Measurements from ENCODE around the gene PRSS27. TPM values are rescaled to one million over a fixed set of nuclear protein-coding genes. Genes with fewer than 3 reads are reported as not detected.
"Not testable (repeated sequence)": the region's sequence is repeated elsewhere in the genome, so short reads cannot be mapped to it uniquely, and the experiment has no call there.

The PRSS27 gene
- total RNA-seq, 2 experiments from 2014 or later = 1.6 to 1.8 TPM

GRCh38 chr16:2737238-2737605 is 17.2 kb upstream of the PRSS27 start:
- no peaks in the 10 kb centered on the region for H3K27me3 Mint-ChIP-seq
- peaks cover 6% of the 10 kb centered on the region for H3K4me1 Mint-ChIP-seq
- no peak overlapping the region for H3K27ac Mint-ChIP-seq
- CTCF ChIA-PET = no interaction called here
- no peak for DNase-seq
- H3K36me3 Mint-ChIP-seq (ENCODE audit: low read depth) = no peaks in the 10 kb centered on the region
- H3K9me3 Mint-ChIP-seq = no peaks in the 10 kb centered on the region
- no peak overlapping the region for H3K4me3 Mint-ChIP-seq
- POLR2A ChIA-PET = interaction anchor here (1.1 kb wide), 1 partner anchor 21 kb away, joined by 3 read pairs; no protein-coding TSS in a partner anchor

- ChIA-PET POLR2A (interaction anchor here (1.1 kb wide), 1 partner anchor 20 kb away, joined by 3 read pairs; no protein-coding TSS in a partner anchor), CTCF (no interaction called here)
- Mint-ChIP-seq H3K4me3 (no peak overlapping the region), H3K36me3 (ENCODE audit: low read depth) (no peaks in the 10 kb centered on the region), H3K9me3 (no peaks in the 10 kb centered on the region), H3K27ac (no peak overlapping the region), H3K27me3 (no peaks in the 10 kb centered on the region), H3K4me1 (peaks cover 6% of the 10 kb centered on the region)
- DNase-seq = no peak
These were observed 16.6 kb upstream of the PRSS27 start for GRCh38 chr16:2736476-2737237.

GRCh38 chr16:2734844-2735515 is 15.0 kb upstream of the PRSS27 start:
- Mint-ChIP-seq H3K27ac (no peak overlapping the region), H3K4me3 (no peak overlapping the region), H3K36me3 (ENCODE audit: low read depth) (no peaks in the 10 kb centered on the region), H3K9me3 (no peaks in the 10 kb centered on the region), H3K27me3 (peaks cover 3% of the 10 kb centered on the region), H3K4me1 (peaks cover 6% of the 10 kb centered on the region)
- DNase-seq = no peak
- CTCF ChIA-PET = no interaction called here
- POLR2A ChIA-PET = no interaction called here

GRCh38 chr16:2728034-2728433 is 8.0 kb upstream of the PRSS27 start:
- Mint-ChIP-seq H3K27me3 (peaks cover 15% of the 10 kb centered on the region), H3K36me3 (ENCODE audit: low read depth) (no peaks in the 10 kb centered on the region), H3K4me3 (no peak overlapping the region), H3K9me3 (no peaks in the 10 kb centered on the region), H3K27ac (no peak overlapping the region), H3K4me1 (peaks cover 3% of the 10 kb centered on the region)
- ChIA-PET CTCF (no interaction called here), POLR2A (no interaction called here)
- DNase-seq = no peak

- ChIA-PET POLR2A (interaction anchor here (0.8 kb wide), 1 partner anchor 24 kb away, joined by 3 read pairs; no protein-coding TSS in a partner anchor), CTCF (no interaction called here)
- Mint-ChIP-seq H3K4me3 (no peak overlapping the region), H3K4me1 (peaks cover 5% of the 10 kb centered on the region), H3K27ac (no peak overlapping the region), H3K9me3 (no peaks in the 10 kb centered on the region), H3K36me3 (ENCODE audit: low read depth) (no peaks in the 10 kb centered on the region), H3K27me3 (peaks cover 16% of the 10 kb centered on the region)
- DNase-seq = no peak
These were observed 6.9 kb upstream of the PRSS27 start for GRCh38 chr16:2726923-2727322.

- no peak overlapping the region for H3K4me3 Mint-ChIP-seq
- H3K27ac Mint-ChIP-seq = no peak overlapping the region
- H3K4me1 Mint-ChIP-seq = peaks cover 7% of the 10 kb centered on the region
- ChIA-PET POLR2A (no interaction called here), CTCF (no interaction called here)
- peaks cover 12% of the 10 kb centered on the region for H3K27me3 Mint-ChIP-seq
- H3K9me3 Mint-ChIP-seq = no peaks in the 10 kb centered on the region
- DNase-seq = no peak
- no peaks in the 10 kb centered on the region for H3K36me3 Mint-ChIP-seq (ENCODE audit: low read depth)
These were observed 4.9 kb upstream of the PRSS27 start for GRCh38 chr16:2724816-2725348.

- no peak overlapping the region for H3K27ac Mint-ChIP-seq
- CTCF ChIA-PET = no interaction called here
- peaks cover 7% of the 10 kb centered on the region for H3K4me1 Mint-ChIP-seq
- POLR2A ChIA-PET = no interaction called here
- H3K36me3 Mint-ChIP-seq (ENCODE audit: low read depth) = no peaks in the 10 kb centered on the region
- H3K4me3 Mint-ChIP-seq = no peak overlapping the region
- no peaks in the 10 kb centered on the region for H3K9me3 Mint-ChIP-seq
- no peak for DNase-seq
- peaks cover 12% of the 10 kb centered on the region for H3K27me3 Mint-ChIP-seq
These were observed 4.2 kb upstream of the PRSS27 start for GRCh38 chr16:2724088-2724676.

GRCh38 chr16:2721634-2722173 is 1.7 kb upstream of the PRSS27 start:
- POLR2A ChIA-PET; H3K36me3 Mint-ChIP-seq (ENCODE audit: low read depth); DNase-seq; H3K4me1 Mint-ChIP-seq; H3K9me3 Mint-ChIP-seq: not testable (repeated sequence)
- CTCF ChIA-PET = interaction anchor here (0.7 to 0.9 kb wide), 2 partner anchors 21 to 206 kb away, joined by 4 to 5 read pairs; no protein-coding TSS in a partner anchor
- Mint-ChIP-seq H3K27me3 (peaks cover 12% of the 10 kb centered on the region), H3K4me3 (peak overlapping the region; percentile 75), H3K27ac (peak overlapping the region; percentile 45)

GRCh38 chr16:2720719-2721633 is 952 bp upstream of the PRSS27 start:
- peak overlapping the region; percentile 84 for H3K27ac Mint-ChIP-seq
- H3K27me3 Mint-ChIP-seq = peaks cover 12% of the 10 kb centered on the region
- H3K36me3 Mint-ChIP-seq (ENCODE audit: low read depth) = no peaks in the 10 kb centered on the region
- peak overlapping the region; percentile 75 for H3K4me3 Mint-ChIP-seq
- peak; percentile 92 for DNase-seq
- peaks cover 9% of the 10 kb centered on the region for H3K4me1 Mint-ChIP-seq
- ChIA-PET POLR2A (interaction anchor here (0.6 to 1.3 kb wide), 2 partner anchors 31 to 58 kb away, joined by 3 to 6 read pairs; partner anchors contain the start of gene SRRM2), CTCF (interaction anchor here (0.6 to 1.3 kb wide), 3 partner anchors 20 to 246 kb away, joined by 3 to 5 read pairs (median 3); partner anchors contain the start of genes KCTD5 and TBC1D24)
- no peaks in the 10 kb centered on the region for H3K9me3 Mint-ChIP-seq

GRCh38 chr16:2719328-2720063 is 528 bp downstream of the PRSS27 start:
- DNase-seq = no peak
- CTCF ChIA-PET = interaction anchor here (1.3 kb wide), 1 partner anchor 37 kb away, joined by 3 read pairs; the partner anchor contains the start of gene KCTD5
- Mint-ChIP-seq H3K4me1 (peaks cover 13% of the 10 kb centered on the region), H3K4me3 (peak overlapping the region; percentile 35), H3K9me3 (no peaks in the 10 kb centered on the region), H3K27ac (no peak overlapping the region), H3K36me3 (ENCODE audit: low read depth) (no peaks in the 10 kb centered on the region), H3K27me3 (peaks cover 11% of the 10 kb centered on the region)
- POLR2A ChIA-PET = interaction anchor here (0.7 to 1.3 kb wide), 3 partner anchors 32 to 37 kb away, joined by 3 to 6 read pairs (median 6); partner anchors contain the start of genes KCTD5 and SRRM2

- peaks cover 11% of the 10 kb centered on the region for H3K4me1 Mint-ChIP-seq
- H3K9me3 Mint-ChIP-seq = no peaks in the 10 kb centered on the region
- H3K36me3 Mint-ChIP-seq (ENCODE audit: low read depth) = no peaks in the 10 kb centered on the region
- POLR2A ChIA-PET = interaction anchor here (0.9 kb wide), 1 partner anchor 60 kb away, joined by 3 read pairs; the partner anchor contains the start of gene ELOB
- CTCF ChIA-PET = interaction anchor here (1.3 kb wide), 1 partner anchor 243 kb away, joined by 3 read pairs; no protein-coding TSS in a partner anchor
- no peak for DNase-seq
- H3K27ac Mint-ChIP-seq = no peak overlapping the region
- peaks cover 5% of the 10 kb centered on the region for H3K27me3 Mint-ChIP-seq
- peak overlapping the region; percentile 17 for H3K4me3 Mint-ChIP-seq
These were observed 2.4 kb downstream of the PRSS27 start for GRCh38 chr16:2717383-2718263.
